ENCODE measurements around the gene DLGAP5.

The DLGAP5 gene

DNA sequence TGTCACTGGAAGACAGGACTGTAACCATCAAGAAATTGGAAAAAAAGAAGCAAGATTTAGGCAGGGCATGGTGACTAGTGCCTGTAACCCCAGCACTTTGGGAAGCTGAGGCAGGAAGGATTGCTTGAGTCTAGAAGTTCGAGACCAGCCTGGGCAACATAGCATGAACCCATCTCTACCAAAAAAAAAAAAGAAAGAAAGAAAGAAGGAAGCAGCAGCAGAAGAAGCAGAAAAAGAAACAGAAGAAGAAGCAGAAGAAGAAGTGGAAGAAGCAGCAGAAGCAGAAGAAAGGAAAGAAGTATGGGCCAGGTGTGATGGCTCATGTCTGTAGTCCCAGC is 92.9 kb downstream of the DLGAP5 start:
- DNase-seq (ENCODE audit: extremely low spot score) = no peak
- TF ChIP-seq LEF1 (IDR thresholded peaks at IDR 0.05; ENCODE audit: borderline replicate concordance) (no peak), TARDBP (IDR thresholded peaks at IDR 0.05) (no peak), HDGF (IDR thresholded peaks at IDR 0.05; ENCODE audit: borderline replicate concordance) (no peak), ELF4 (IDR thresholded peaks at IDR 0.05) (no peak), ARNT (IDR thresholded peaks at IDR 0.05) (no peak), NFRKB (IDR thresholded peaks at IDR 0.05) (no peak), SP1 (IDR thresholded peaks at IDR 0.05) (no peak), L3MBTL2 (conservative IDR thresholded peaks at IDR 0.05) (no peak), CTBP1 (IDR thresholded peaks at IDR 0.05; ENCODE audit: borderline replicate concordance) (no peak), FOXK2 (IDR thresholded peaks at IDR 0.05) (no peak), BHLHE40 (IDR thresholded peaks at IDR 0.05; ENCODE audit: borderline replicate concordance) (no peak), SUZ12 (IDR thresholded peaks at IDR 0.05) (no peak), FOXA1 (IDR thresholded peaks at IDR 0.05) (no peak)
- TF ChIP-seq, protein P1, sequence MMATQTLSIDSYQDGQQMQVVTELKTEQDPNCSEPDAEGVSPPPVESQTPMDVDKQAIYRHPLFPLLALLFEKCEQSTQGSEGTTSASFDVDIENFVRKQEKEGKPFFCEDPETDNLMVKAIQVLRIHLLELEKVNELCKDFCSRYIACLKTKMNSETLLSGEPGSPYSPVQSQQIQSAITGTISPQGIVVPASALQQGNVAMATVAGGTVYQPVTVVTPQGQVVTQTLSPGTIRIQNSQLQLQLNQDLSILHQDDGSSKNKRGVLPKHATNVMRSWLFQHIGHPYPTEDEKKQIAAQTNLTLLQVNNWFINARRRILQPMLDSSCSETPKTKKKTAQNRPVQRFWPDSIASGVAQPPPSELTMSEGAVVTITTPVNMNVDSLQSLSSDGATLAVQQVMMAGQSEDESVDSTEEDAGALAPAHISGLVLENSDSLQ (IDR thresholded peaks at IDR 0.05) = no peak
- POLR2A ChIA-PET = interaction anchor here (1.4 kb wide), 1 partner anchor 47 kb away, joined by 7 read pairs; the partner anchor contains the start of gene MAPK1IP1L
- CTCF ChIA-PET = no interaction called here
